GM23338 (cell line): ENCODE results near the gene PDS5A.

Experiments
- CREB1 ChIP-seq: fragments of 250-450 bp; sonication (Bioruptor Pico); IDR thresholded peaks from 2 replicates; pipeline ENCODE4 v1.5.0; 2020; ENCODE audit warnings: low read depth, mild to moderate bottlenecking, moderate library complexity
- CTCF ChIP-seq, 2 experiments: fragments of 200-600 bp in 1 of 2; sonication (generic) in 1 of 2; conservative IDR thresholded peaks; 2 replicates each; pipeline versions ENCODE4 v1.5.1 to v1.6.1; 2016 to 2017; ENCODE audit warnings: antibody characterized with exemption in 2 of 2, low read depth in 2 of 2, mild to moderate bottlenecking in 2 of 2, moderate library complexity in 1 of 2
- ETS1 ChIP-seq: IDR thresholded peaks from 2 replicates; pipeline ENCODE4 v1.6.1; 2016; ENCODE audit warnings: antibody characterized with exemption
- EZH2 ChIP-seq: fragments of 200-600 bp; sonication (generic); IDR thresholded peaks from one replicate; pipeline ENCODE4 v1.8.0; 2017; ENCODE audit warnings: antibody characterized with exemption, mild to moderate bottlenecking, low read depth; ENCODE audit not compliant: unreplicated experiment
- EZH2phosphoT487 ChIP-seq: fragments of 200-600 bp; sonication (generic); IDR thresholded peaks from one replicate; pipeline ENCODE4 v1.8.1; 2018; ENCODE audit warnings: antibody characterized with exemption; ENCODE audit not compliant: unreplicated experiment
- JUNB ChIP-seq: IDR thresholded peaks from one replicate; pipeline ENCODE4 v1.6.1; 2016; ENCODE audit warnings: antibody characterized with exemption; ENCODE audit not compliant: unreplicated experiment
- NANOG ChIP-seq: IDR thresholded peaks from 2 replicates; pipeline ENCODE4 v1.6.1; 2016; ENCODE audit warnings: antibody characterized with exemption, borderline replicate concordance
- POLR2AphosphoS5 ChIP-seq: IDR thresholded peaks from 2 replicates; pipeline ENCODE4 v1.6.1; 2016; ENCODE audit warnings: antibody characterized with exemption, low read depth
- REST ChIP-seq: IDR thresholded peaks from one replicate; pipeline ENCODE4 v1.6.1; 2018; ENCODE audit warnings: antibody characterized with exemption; ENCODE audit not compliant: unreplicated experiment
- STAT1 ChIP-seq: IDR thresholded peaks from one replicate; pipeline ENCODE4 v1.6.1; 2016; ENCODE audit warnings: antibody characterized with exemption; ENCODE audit not compliant: unreplicated experiment
- ZNF114 ChIP-seq: fragments of 250-450 bp; sonication (Bioruptor Pico); IDR thresholded peaks from 2 replicates; pipeline ENCODE4 v1.5.0; 2020; ENCODE audit warnings: mild to moderate bottlenecking, moderate library complexity
- ZNF331 ChIP-seq: fragments of 250-450 bp; sonication (Bioruptor Pico); IDR thresholded peaks from 2 replicates; pipeline ENCODE4 v1.5.0; 2020; ENCODE audit warnings: low read depth, mild to moderate bottlenecking, moderate library complexity
- ZNF462 ChIP-seq: fragments of 250-450 bp; sonication (Bioruptor Pico); IDR thresholded peaks from 2 replicates; pipeline ENCODE4 v1.5.0; 2020; ENCODE audit warnings: mild to moderate bottlenecking, moderate library complexity

- TF ChIP-seq CTCF (conservative IDR thresholded peaks at IDR 0.05; ENCODE audit: low read depth in 2 of 2) (no peak), POLR2AphosphoS5 (no peak), EZH2 (no peak), JUNB (no peak), EZH2phosphoT487 (no peak), CREB1 (CRISPR knock-in tag) (no peak), REST (no peak), ZNF331 (no peak), STAT1 (no peak), ETS1 (no peak), ZNF462 (no peak), ZNF114 (CRISPR knock-in tag) (no peak), NANOG (no peak)
Measured at GRCh38 chr4:39814403-39815185, 163.1 kb downstream of the PDS5A start.
